Measurements from ENCODE around the gene TM7SF3. TPM values are rescaled to one million over a fixed set of nuclear protein-coding genes. Genes with fewer than 3 reads are reported as not detected.
A peak's percentile ranks its signal among the peaks of the same experiment; 100 is the strongest.

TM7SF3 gene
- total and polyA plus RNA-seq, 2 donors (not counting 3 experiments of a cell fraction or from before 2014, with no cell fraction given) = 54.8 to 70.7 TPM

- H3K9me1 ChIP-seq (replicated peaks; ENCODE audit: control insufficient read depth, extremely low read depth, insufficient read depth, low read length) = no peaks in the 10 kb centered on the region
- H2AFZ ChIP-seq (ENCODE audit: low read depth, low read length) = peak overlapping the region; percentile 94
- peaks cover 11% of the 10 kb centered on the region for H3K4me1 ChIP-seq (ENCODE audit: control insufficient read depth, extremely low read depth, insufficient read depth, low read length)
- no peaks in the 10 kb centered on the region for H3K9me3 ChIP-seq (replicated peaks; ENCODE audit: control insufficient read depth, insufficient read depth, low read length)
- POLR2A ChIA-PET = no interaction called here
- dilution Hi-C loops (cut with MboI; ENCODE audit: extremely low pct_ligation_motif_present, low sequenced_read_pairs) = no loop called here
- peak; percentile 60 for DNase-seq (ENCODE audit: low read depth, low spot score)
- intact Hi-C loops (cut with micrococcal nuclease) = loop anchor here (1.0 to 10.0 kb wide), 7 partner anchors 107 to 687 kb away; partner anchors contain the start of gene STK38L
- peak overlapping the region; percentile 54 for H3K4me2 ChIP-seq (ENCODE audit: insufficient read depth, low read length)
- no peaks in the 10 kb centered on the region for H3K36me3 ChIP-seq (ENCODE audit: control insufficient read depth in 2 of 2, extremely low read depth in 1 of 2, insufficient read depth in 2 of 2, low read length in 2 of 2)
- no peaks in the 10 kb centered on the region for H3K27me3 ChIP-seq (ENCODE audit: control insufficient read depth in 2 of 2, insufficient read depth in 2 of 2, low read length in 2 of 2)
- H3K4me3 ChIP-seq (replicated peaks in 1 of 3; ENCODE audit: insufficient read depth in 1 of 3, low read depth in 1 of 3, low read length in 3 of 3) = no peak overlapping the region
- H4K20me1 ChIP-seq (replicated peaks; ENCODE audit: control insufficient read depth, extremely low read depth, insufficient read depth, low read length) = no peaks in the 10 kb centered on the region
- peak; percentile 37 for FAIRE-seq
- no peak for TF ChIP-seq GATA2 (IDR thresholded peaks at IDR 0.05; ENCODE audit: insufficient read depth, insufficient read length, low read depth, low read length)
- TF ChIP-seq, protein P1, sequence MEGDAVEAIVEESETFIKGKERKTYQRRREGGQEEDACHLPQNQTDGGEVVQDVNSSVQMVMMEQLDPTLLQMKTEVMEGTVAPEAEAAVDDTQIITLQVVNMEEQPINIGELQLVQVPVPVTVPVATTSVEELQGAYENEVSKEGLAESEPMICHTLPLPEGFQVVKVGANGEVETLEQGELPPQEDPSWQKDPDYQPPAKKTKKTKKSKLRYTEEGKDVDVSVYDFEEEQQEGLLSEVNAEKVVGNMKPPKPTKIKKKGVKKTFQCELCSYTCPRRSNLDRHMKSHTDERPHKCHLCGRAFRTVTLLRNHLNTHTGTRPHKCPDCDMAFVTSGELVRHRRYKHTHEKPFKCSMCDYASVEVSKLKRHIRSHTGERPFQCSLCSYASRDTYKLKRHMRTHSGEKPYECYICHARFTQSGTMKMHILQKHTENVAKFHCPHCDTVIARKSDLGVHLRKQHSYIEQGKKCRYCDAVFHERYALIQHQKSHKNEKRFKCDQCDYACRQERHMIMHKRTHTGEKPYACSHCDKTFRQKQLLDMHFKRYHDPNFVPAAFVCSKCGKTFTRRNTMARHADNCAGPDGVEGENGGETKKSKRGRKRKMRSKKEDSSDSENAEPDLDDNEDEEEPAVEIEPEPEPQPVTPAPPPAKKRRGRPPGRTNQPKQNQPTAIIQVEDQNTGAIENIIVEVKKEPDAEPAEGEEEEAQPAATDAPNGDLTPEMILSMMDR (IDR thresholded peaks at IDR 0.05; ENCODE audit: extremely low read depth in 1 of 2, insufficient read depth in 1 of 2, low read depth in 1 of 2, low read length in 2 of 2) = peak; percentile 11 to 14
- CTCF ChIA-PET = interaction anchor here (0.6 to 4.8 kb wide), 67 partner anchors 9 to 918 kb away, joined by 3 to 268 read pairs (median 4); partner anchors contain the start of genes ITPR2 and STK38L
- H3K9ac ChIP-seq (replicated peaks; ENCODE audit: extremely low read depth, insufficient read depth, low read length) = peak overlapping the region; percentile 17
- BruUV-seq (replicated peaks) = no TSS peak
- H3K79me2 ChIP-seq (ENCODE audit: control insufficient read depth, insufficient read depth, low read length) = peaks cover 13% of the 10 kb centered on the region
- H3K27ac ChIP-seq (ENCODE audit: insufficient read depth, low read depth, low read length) = no peak overlapping the region
Measured at GRCh38 chr12:27015730-27016076, 1.5 kb upstream of the TM7SF3 start.

GRCh38 chr12:27014859-27015729 is 910 bp upstream of the TM7SF3 start:
- intact Hi-C loops (cut with micrococcal nuclease) = loop anchor here (1.0 to 10.0 kb wide), 10 partner anchors 77 to 688 kb away; partner anchors contain the start of genes FGFR1OP2 and STK38L
- FAIRE-seq = peak; percentile 4
- peak overlapping the region; percentile 96 for H3K4me2 ChIP-seq (ENCODE audit: insufficient read depth, low read length)

More at GRCh38 chr12:27014859-27015729, 910 bp upstream of the TM7SF3 start:
- Histone ChIP-seq H3K4me3 (replicated peaks in 1 of 3; ENCODE audit: insufficient read depth in 1 of 3, low read depth in 1 of 3, low read length in 3 of 3) (peak overlapping the region in 2 of 3 experiments; percentile 23 to 89), H3K79me2 (ENCODE audit: control insufficient read depth, insufficient read depth, low read length) (peaks cover 15% of the 10 kb centered on the region), H4K20me1 (replicated peaks; ENCODE audit: control insufficient read depth, extremely low read depth, insufficient read depth, low read length) (no peaks in the 10 kb centered on the region), H3K27ac (ENCODE audit: insufficient read depth, low read depth, low read length) (peak overlapping the region; percentile 81), H3K36me3 (ENCODE audit: control insufficient read depth in 2 of 2, extremely low read depth in 1 of 2, insufficient read depth in 2 of 2, low read length in 2 of 2) (peaks cover 0 to 3% of the 10 kb centered on the region in 2 experiments), H3K27me3 (ENCODE audit: control insufficient read depth in 2 of 2, insufficient read depth in 2 of 2, low read length in 2 of 2) (no peaks in the 10 kb centered on the region), H3K4me1 (ENCODE audit: control insufficient read depth, extremely low read depth, insufficient read depth, low read length) (peaks cover 11% of the 10 kb centered on the region), H3K9me3 (replicated peaks; ENCODE audit: control insufficient read depth, insufficient read depth, low read length) (no peaks in the 10 kb centered on the region), H3K9ac (replicated peaks; ENCODE audit: extremely low read depth, insufficient read depth, low read length) (peak overlapping the region; percentile 85), H3K9me1 (replicated peaks; ENCODE audit: control insufficient read depth, extremely low read depth, insufficient read depth, low read length) (no peaks in the 10 kb centered on the region), H2AFZ (ENCODE audit: low read depth, low read length) (peak overlapping the region; percentile 94)
- ChIA-PET CTCF (interaction anchor here (0.7 to 4.8 kb wide), 51 partner anchors 9 to 918 kb away, joined by 3 to 268 read pairs (median 4); partner anchors contain the start of genes ITPR2 and STK38L), POLR2A (no interaction called here)
- DNase-seq (ENCODE audit: low read depth, low spot score) = no peak
- BruUV-seq (replicated peaks) = no TSS peak
- TF ChIP-seq, protein P1 (IDR thresholded peaks at IDR 0.05; ENCODE audit: extremely low read depth in 1 of 2, insufficient read depth in 1 of 2, low read depth in 1 of 2, low read length in 2 of 2) = no peak
- TF ChIP-seq, protein P2, sequence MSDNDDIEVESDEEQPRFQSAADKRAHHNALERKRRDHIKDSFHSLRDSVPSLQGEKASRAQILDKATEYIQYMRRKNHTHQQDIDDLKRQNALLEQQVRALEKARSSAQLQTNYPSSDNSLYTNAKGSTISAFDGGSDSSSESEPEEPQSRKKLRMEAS (IDR thresholded peaks at IDR 0.05; ENCODE audit: insufficient read depth, insufficient read length) = no peak
- TF ChIP-seq GATA2 (IDR thresholded peaks at IDR 0.05; ENCODE audit: insufficient read depth, insufficient read length, low read depth, low read length) = no peak
- no peak for TF ChIP-seq FOS (IDR thresholded peaks at IDR 0.05; ENCODE audit: borderline replicate concordance, insufficient read depth, low read length)
- no peak for TF ChIP-seq EZH2 (IDR thresholded peaks at IDR 0.05; ENCODE audit: borderline replicate concordance, low read depth, low read length, severe bottlenecking)
- TF ChIP-seq POLR2A (IDR thresholded peaks at IDR 0.05; ENCODE audit: low read depth, low read length) = no peak
- dilution Hi-C loops (cut with MboI; ENCODE audit: extremely low pct_ligation_motif_present, low sequenced_read_pairs) = no loop called here

Measured in endothelial cell of umbilical vein (primary cell).